Measurements from ENCODE around the gene GRK4. TPM values are rescaled to one million over a fixed set of nuclear protein-coding genes. Genes with fewer than 3 reads are reported as not detected.
"Not testable (repeated sequence)": the region's sequence is repeated elsewhere in the genome, so short reads cannot be mapped to it uniquely, and the experiment has no call there.

GRK4 gene
- total RNA-seq, 5 donors from 2014 or later (not counting 1 experiment from before 2014, with no cell fraction given) = 1.8 to 4.8 (median 2.5) TPM

- Mint-ChIP-seq H3K4me1 (peaks cover 38 to 49% (median 39%) of the 10 kb centered on the region in 3 donors), H3K27ac (peak overlapping the region; percentile 86 to 90), H3K27me3 (no peaks in the 10 kb centered on the region), H3K4me3 (peak overlapping the region; percentile 80 to 89 (median 80)), H3K36me3 (peaks cover 29% of the 10 kb centered on the region), H3K9me3 (no peaks in the 10 kb centered on the region)
- H3K9me3 ChIP-seq = no peaks in the 10 kb centered on the region
- H3K4me1 ChIP-seq (ENCODE audit: control insufficient read depth in 1 of 2, extremely low read depth in 1 of 2, insufficient read depth in 2 of 2, low read length in 2 of 2) = peaks cover 16 to 81% of the 10 kb centered on the region in 2 experiments
- DNase-seq (peak in 3 of 35 experiments; percentile 12 to 65 (median 20)), ATAC-seq (replicated peaks in 1 of 4) (no peak)
- ChIA-PET POLR2A (no interaction called here), CTCF (interaction anchor here in 1 of 2 donors (1.9 to 2.2 kb wide), 2 partner anchors 17 to 25 kb away, joined by 5 to 8 read pairs; no protein-coding TSS in a partner anchor)
- H3K4me3 ChIP-seq (ENCODE audit: control insufficient read depth in 1 of 2, extremely low read depth in 1 of 2, low read length in 1 of 2) = no peak overlapping the region
- no peaks in the 10 kb centered on the region for H3K27me3 ChIP-seq (replicated peaks in 1 of 2; ENCODE audit: control insufficient read depth in 2 of 2, extremely low read depth in 1 of 2, insufficient read depth in 2 of 2, low read length in 1 of 2)
- peaks cover 19 to 50% of the 10 kb centered on the region in 2 donors for H3K36me3 ChIP-seq (ENCODE audit: control insufficient read depth in 2 of 2, extremely low read depth in 1 of 2, insufficient read depth in 1 of 2, low read length in 1 of 2)
- 51% methylated on average over 16 of the region's 23 CpGs for WGBS (ENCODE audit: insufficient coverage)
- H3K27ac ChIP-seq (ENCODE audit: low read length) = peak overlapping the region; percentile 83
Observed at GRCh38 chr4:2937146-2937857, 26.1 kb upstream of the GRK4 start.

DNA sequence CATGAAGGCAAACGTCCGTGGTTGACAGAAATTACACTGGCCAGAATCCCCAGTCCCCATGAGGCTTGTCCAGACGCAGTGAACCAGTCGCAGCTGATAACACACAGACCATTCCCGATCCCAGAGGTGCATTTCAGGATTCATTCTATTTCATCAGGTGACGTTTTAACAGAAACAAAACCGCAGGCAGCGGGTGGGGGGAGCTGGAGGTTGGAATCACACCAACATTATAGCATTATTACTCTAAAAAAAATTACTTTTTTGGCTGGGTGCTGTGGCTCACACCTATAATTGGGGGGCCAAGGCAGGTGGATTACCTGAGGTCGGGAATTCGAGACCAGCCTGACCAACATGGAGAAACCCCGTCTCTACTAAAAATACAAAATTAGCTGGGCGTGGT lies 25.4 kb upstream of the GRK4 start:
- no peaks in the 10 kb centered on the region for H3K9me3 Mint-ChIP-seq
- DNase-seq (peak in 1 of 35 experiments; percentile 12), ATAC-seq (replicated peaks in 1 of 4) (no peak)
- Histone ChIP-seq H3K4me3 (ENCODE audit: control insufficient read depth in 1 of 2, extremely low read depth in 1 of 2, low read length in 1 of 2) (no peak overlapping the region), H3K36me3 (ENCODE audit: control insufficient read depth in 2 of 2, extremely low read depth in 1 of 2, insufficient read depth in 1 of 2, low read length in 1 of 2) (peaks cover 20 to 56% of the 10 kb centered on the region in 2 donors), H3K27me3 (replicated peaks in 1 of 2; ENCODE audit: control insufficient read depth in 2 of 2, extremely low read depth in 1 of 2, insufficient read depth in 2 of 2, low read length in 1 of 2) (no peaks in the 10 kb centered on the region), H3K9me3 (no peaks in the 10 kb centered on the region), H3K27ac (ENCODE audit: low read length) (peak overlapping the region; percentile 83), H3K4me1 (ENCODE audit: control insufficient read depth in 1 of 2, extremely low read depth in 1 of 2, insufficient read depth in 2 of 2, low read length in 2 of 2) (peaks cover 11 to 81% of the 10 kb centered on the region in 2 experiments)
- CTCF ChIA-PET = no interaction called here
- no peak overlapping the region for H3K27ac Mint-ChIP-seq
- no peak overlapping the region for H3K4me3 Mint-ChIP-seq
- POLR2A ChIA-PET = interaction anchor here in 1 of 2 donors (0.7 kb wide), 1 partner anchor 77 kb away, joined by 3 read pairs; no protein-coding TSS in a partner anchor
- H3K27me3 Mint-ChIP-seq = no peaks in the 10 kb centered on the region
- peaks cover 34 to 48% (median 35%) of the 10 kb centered on the region in 3 donors for H3K4me1 Mint-ChIP-seq
- 74% methylated on average over 5 of the region's 12 CpGs for WGBS (ENCODE audit: insufficient coverage)
- H3K36me3 Mint-ChIP-seq = peaks cover 33% of the 10 kb centered on the region

DNA sequence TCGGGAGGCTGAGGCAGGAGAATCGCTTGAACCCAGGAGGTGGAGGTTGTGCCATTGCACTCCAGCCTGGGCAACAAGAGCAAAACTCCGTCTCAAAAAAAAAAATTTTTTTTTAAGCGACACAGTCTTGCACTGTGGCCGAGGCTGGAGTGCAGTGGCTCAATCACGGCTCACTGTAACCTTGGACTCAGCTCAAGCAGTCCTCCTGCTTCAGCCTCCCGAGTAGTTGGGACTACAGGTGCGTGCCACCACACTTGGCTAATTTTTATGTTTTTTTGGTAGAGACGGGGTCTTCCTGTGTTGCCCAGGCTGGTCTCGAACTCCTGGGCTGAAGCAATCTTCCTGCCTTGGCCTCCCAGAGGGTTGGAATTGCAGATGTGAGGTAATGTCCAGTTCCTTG lies 25.0 kb upstream of the GRK4 start:
- H3K27me3 Mint-ChIP-seq; H3K9me3 ChIP-seq; H3K4me3 Mint-ChIP-seq; DNase-seq; H3K27me3 ChIP-seq (replicated peaks in 1 of 2; ENCODE audit: control insufficient read depth in 2 of 2, extremely low read depth in 1 of 2, insufficient read depth in 2 of 2, low read length in 1 of 2); H3K4me3 ChIP-seq (ENCODE audit: control insufficient read depth in 1 of 2, extremely low read depth in 1 of 2, low read length in 1 of 2); CTCF ChIA-PET; ATAC-seq (replicated peaks in 1 of 4); H3K27ac ChIP-seq (ENCODE audit: low read length); H3K9me3 Mint-ChIP-seq; H3K27ac Mint-ChIP-seq: not testable (repeated sequence)
- Histone ChIP-seq H3K4me1 (ENCODE audit: control insufficient read depth in 1 of 2, extremely low read depth in 1 of 2, insufficient read depth in 2 of 2, low read length in 2 of 2) (peaks cover 7 to 81% of the 10 kb centered on the region in 2 experiments), H3K36me3 (ENCODE audit: control insufficient read depth in 2 of 2, extremely low read depth in 1 of 2, insufficient read depth in 1 of 2, low read length in 1 of 2) (peaks cover 20 to 61% of the 10 kb centered on the region in 2 donors)
- POLR2A ChIA-PET = interaction anchor here in 1 of 2 donors (0.7 kb wide), 1 partner anchor 77 kb away, joined by 3 read pairs; no protein-coding TSS in a partner anchor
- Mint-ChIP-seq H3K36me3 (peaks cover 33% of the 10 kb centered on the region), H3K4me1 (peaks cover 31 to 43% (median 32%) of the 10 kb centered on the region in 3 donors)
- 88% methylated on average over 9 of the region's 10 CpGs for WGBS (ENCODE audit: insufficient coverage)

- peaks cover 36% of the 10 kb centered on the region for H3K36me3 Mint-ChIP-seq
- ChIA-PET CTCF (no interaction called here), POLR2A (no interaction called here)
- no peaks in the 10 kb centered on the region for H3K27me3 Mint-ChIP-seq
- peaks cover 30 to 44% (median 31%) of the 10 kb centered on the region in 3 donors for H3K4me1 Mint-ChIP-seq
- Histone ChIP-seq H3K36me3 (ENCODE audit: control insufficient read depth in 2 of 2, extremely low read depth in 1 of 2, insufficient read depth in 1 of 2, low read length in 1 of 2) (peaks cover 24 to 65% of the 10 kb centered on the region in 2 donors), H3K27ac (ENCODE audit: low read length) (no peak overlapping the region), H3K9me3 (no peaks in the 10 kb centered on the region), H3K27me3 (replicated peaks in 1 of 2; ENCODE audit: control insufficient read depth in 2 of 2, extremely low read depth in 1 of 2, insufficient read depth in 2 of 2, low read length in 1 of 2) (no peaks in the 10 kb centered on the region), H3K4me1 (ENCODE audit: control insufficient read depth in 1 of 2, extremely low read depth in 1 of 2, insufficient read depth in 2 of 2, low read length in 2 of 2) (peaks cover 5 to 77% of the 10 kb centered on the region in 2 experiments), H3K4me3 (ENCODE audit: control insufficient read depth in 1 of 2, extremely low read depth in 1 of 2, low read length in 1 of 2) (no peak overlapping the region)
- DNase-seq = no peak
- H3K9me3 Mint-ChIP-seq = no peaks in the 10 kb centered on the region
- H3K4me3 Mint-ChIP-seq = no peak overlapping the region
- H3K27ac Mint-ChIP-seq = peak overlapping the region in 1 of 2 donors; percentile 75
- ATAC-seq (replicated peaks in 1 of 4) = no peak
- 89% methylated on average over 12 of the region's 14 CpGs for WGBS (ENCODE audit: insufficient coverage)
Observed at GRCh38 chr4:2938906-2939305, 24.5 kb upstream of the GRK4 start.

GRCh38 chr4:2939383-2940243 lies 23.8 kb upstream of the GRK4 start:
- ChIA-PET POLR2A (interaction anchor here in 1 of 2 donors (0.6 kb wide), 1 partner anchor 375 kb away, joined by 9 read pairs; no protein-coding TSS in a partner anchor), CTCF (no interaction called here)
- Mint-ChIP-seq H3K27me3 (no peaks in the 10 kb centered on the region), H3K9me3 (no peaks in the 10 kb centered on the region), H3K4me3 (no peak overlapping the region), H3K36me3 (peaks cover 40% of the 10 kb centered on the region), H3K27ac (peak overlapping the region in 1 of 2 donors; percentile 75), H3K4me1 (peaks cover 30 to 44% (median 31%) of the 10 kb centered on the region in 3 donors)
- DNase-seq (peak in 2 of 35 experiments; percentile 12 to 24), ATAC-seq (replicated peaks in 1 of 4) (no peak)
- WGBS (ENCODE audit: insufficient coverage) = 61% methylated on average over 23 of the region's 30 CpGs
- Histone ChIP-seq H3K4me1 (ENCODE audit: control insufficient read depth in 1 of 2, extremely low read depth in 1 of 2, insufficient read depth in 2 of 2, low read length in 2 of 2) (peaks cover 5 to 75% of the 10 kb centered on the region in 2 experiments), H3K9me3 (no peaks in the 10 kb centered on the region), H3K27me3 (replicated peaks in 1 of 2; ENCODE audit: control insufficient read depth in 2 of 2, extremely low read depth in 1 of 2, insufficient read depth in 2 of 2, low read length in 1 of 2) (no peaks in the 10 kb centered on the region), H3K27ac (ENCODE audit: low read length) (no peak overlapping the region), H3K4me3 (ENCODE audit: control insufficient read depth in 1 of 2, extremely low read depth in 1 of 2, low read length in 1 of 2) (no peak overlapping the region), H3K36me3 (ENCODE audit: control insufficient read depth in 2 of 2, extremely low read depth in 1 of 2, insufficient read depth in 1 of 2, low read length in 1 of 2) (peaks cover 26 to 71% of the 10 kb centered on the region in 2 donors)
